Astrocyte of the cerebellum (primary cell): ENCODE results near the gene C1QL2.

ENCODE experiments used
- DNase-seq: peaks from one replicate; pipeline ENCODE4 v3.0.0-alpha.2; 2011; ENCODE audit warnings: low read depth
- H3K4me3 ChIP-seq: 2 replicates; pipeline ENCODE4 v1.5.1; 2011; ENCODE audit warnings: mild to moderate bottlenecking, low read depth, low read length, moderate library complexity
- CTCF ChIP-seq: IDR thresholded peaks from 2 replicates; pipeline ENCODE4 v1.5.1; 2012; ENCODE audit warnings: low read length, low read depth, moderate library complexity, mild to moderate bottlenecking; ENCODE audit errors: missing control alignments
- in situ Hi-C: cut with HindIII; loops from 2 replicates; pipeline ENCODE4 v1.10.0; 2017; ENCODE audit warnings: low sequenced_read_pairs

The C1QL2 gene

DNA sequence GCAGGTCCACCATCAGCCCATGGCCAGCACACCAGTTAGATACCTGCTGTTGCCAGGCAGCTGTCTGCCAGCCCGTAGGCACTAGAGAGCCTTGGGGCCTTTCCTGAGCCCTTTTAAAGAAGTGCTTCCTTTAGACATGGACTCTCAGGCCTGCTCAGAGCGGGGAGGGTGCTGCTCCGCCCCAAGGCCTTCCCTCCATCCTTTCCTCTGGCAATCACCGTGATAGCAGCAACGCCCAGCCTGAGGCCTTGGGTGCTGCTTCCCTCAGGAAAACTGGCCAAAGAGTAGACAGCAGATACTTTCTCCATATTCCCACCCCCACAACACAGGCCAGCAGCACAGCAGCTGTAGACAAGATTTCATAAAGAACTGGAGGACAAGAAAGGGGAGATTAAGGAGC lies 22.3 kb upstream of the C1QL2 start:
- DNase-seq = no peak
- in situ Hi-C loops = no loop called here
- no peak for TF ChIP-seq CTCF
- no peak overlapping the region for H3K4me3 ChIP-seq

- in situ Hi-C loops = loop anchor here (5.0 kb wide), 1 partner anchor 73 kb away; no protein-coding TSS in a partner anchor
- no peak overlapping the region for H3K4me3 ChIP-seq
- DNase-seq = no peak
- peak; percentile 2 for TF ChIP-seq CTCF
Observed at GRCh38 chr2:119179991-119180390, 21.4 kb upstream of the C1QL2 start.

DNA sequence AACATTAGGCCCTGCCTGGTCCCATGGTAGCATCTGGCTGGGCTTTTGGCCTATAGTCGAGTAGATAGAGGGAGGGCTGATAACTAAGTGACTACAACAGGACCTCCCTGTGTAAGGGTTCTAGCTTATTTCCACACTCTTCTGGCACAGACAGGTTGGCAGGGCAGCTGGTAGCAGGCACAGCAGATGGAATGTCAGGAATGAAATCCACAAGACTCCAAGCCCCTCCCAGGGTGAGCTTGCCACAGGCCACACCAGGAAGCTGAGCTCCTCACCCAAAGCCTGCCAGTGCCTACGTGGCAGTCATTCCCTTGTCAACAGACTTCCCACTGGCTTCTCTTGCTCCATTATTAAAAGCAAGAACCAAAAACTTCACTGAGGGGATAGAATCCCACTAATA lies 20.7 kb upstream of the C1QL2 start:
- TF ChIP-seq CTCF = no peak
- no peak for DNase-seq
- in situ Hi-C loops = loop anchor here (5.0 kb wide), 1 partner anchor 72 kb away; no protein-coding TSS in a partner anchor
- H3K4me3 ChIP-seq = no peak overlapping the region

GRCh38 chr2:119178776-119179175 lies 20.2 kb upstream of the C1QL2 start:
- no peak for TF ChIP-seq CTCF
- in situ Hi-C loops = loop anchor here (5.0 kb wide), 1 partner anchor 71 kb away; no protein-coding TSS in a partner anchor
- H3K4me3 ChIP-seq = no peak overlapping the region
- no peak for DNase-seq

GRCh38 chr2:119177838-119178190 lies 19.3 kb upstream of the C1QL2 start:
- TF ChIP-seq CTCF = no peak
- in situ Hi-C loops = loop anchor here (5.0 kb wide), 1 partner anchor 71 kb away; no protein-coding TSS in a partner anchor
- H3K4me3 ChIP-seq = no peak overlapping the region
- DNase-seq = no peak

DNA sequence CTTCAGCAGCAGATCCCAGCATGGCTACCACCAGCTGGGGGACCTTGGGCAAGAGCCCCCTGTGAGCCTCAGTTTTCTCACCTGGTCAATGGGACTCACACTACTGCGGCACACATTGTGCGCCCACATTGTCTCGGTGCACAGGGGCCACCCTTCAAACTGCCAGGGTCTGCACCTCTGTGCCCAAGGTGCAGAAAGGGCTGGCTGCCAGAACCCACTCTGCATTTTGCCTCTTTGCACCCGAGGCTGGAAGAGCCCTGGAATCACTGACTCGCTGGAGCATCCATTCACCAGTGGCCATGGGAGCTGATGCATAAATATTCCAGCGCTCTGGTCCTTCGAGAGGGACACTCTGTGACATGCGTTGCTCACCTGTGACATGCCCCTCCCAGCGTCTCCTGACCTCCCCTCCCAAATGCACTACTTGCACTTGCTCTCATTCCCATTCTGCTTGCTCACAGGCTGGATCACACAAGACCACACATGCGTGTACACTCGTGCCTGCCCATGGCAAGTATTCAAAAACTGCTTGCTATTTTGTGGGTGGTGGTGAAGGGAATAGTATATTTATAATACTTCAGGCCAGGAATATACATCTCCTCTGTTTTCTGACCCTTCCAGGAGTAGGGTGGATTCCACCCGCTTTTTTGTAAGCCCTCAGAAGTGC lies 18.8 kb upstream of the C1QL2 start:
- TF ChIP-seq CTCF = no peak
- no peak overlapping the region for H3K4me3 ChIP-seq
- DNase-seq = no peak
- in situ Hi-C loops = loop anchor here (5.0 kb wide), 1 partner anchor 70 kb away; no protein-coding TSS in a partner anchor

GRCh38 chr2:119175517-119175916 lies 17.0 kb upstream of the C1QL2 start:
- no peak overlapping the region for H3K4me3 ChIP-seq
- in situ Hi-C loops = loop anchor here (5.0 kb wide), 1 partner anchor 68 kb away; no protein-coding TSS in a partner anchor
- TF ChIP-seq CTCF = no peak
- no peak for DNase-seq
